Fibroblast of skin of left biceps (primary cell): ENCODE measurements around the gene SELENON.

Experiments used
- DNase-seq, 2 experiments: peaks; one replicate each; pipeline ENCODE4 v3.0.0-alpha.2; 2013; ENCODE audit warnings: low read depth in 2 of 2

SELENON gene

GRCh38 chr1:25794325-25794724, 5.7 kb upstream of the SELENON start:
- no peak for DNase-seq

- no peak for DNase-seq
These were observed 4.8 kb upstream of the SELENON start for GRCh38 chr1:25795211-25795610.

GRCh38 chr1:25795946-25796810, 3.8 kb upstream of the SELENON start:
- DNase-seq, result no peak

- peak in 1 of 2 experiments; percentile 42 for DNase-seq
These were observed 3.1 kb upstream of the SELENON start for GRCh38 chr1:25796811-25797458.

- DNase-seq, result no peak
These were observed 2.1 kb upstream of the SELENON start for GRCh38 chr1:25797939-25798338.

GRCh38 chr1:25798666-25799351, 1.2 kb upstream of the SELENON start:
- no peak for DNase-seq

GRCh38 chr1:25799352-25799934, 550 bp upstream of the SELENON start:
- DNase-seq, result no peak

- no peak for DNase-seq
These were observed 847 bp downstream of the SELENON start for GRCh38 chr1:25800703-25801377.

- DNase-seq, result no peak
These were observed 2.9 kb downstream of the SELENON start for GRCh38 chr1:25802915-25803314.

GRCh38 chr1:25803368-25803767, 3.4 kb downstream of the SELENON start:
- DNase-seq, result no peak

GRCh38 chr1:25804244-25804963, 4.4 kb downstream of the SELENON start:
- no peak for DNase-seq

- no peak for DNase-seq
These were observed 5.2 kb downstream of the SELENON start for GRCh38 chr1:25804964-25805862.

GRCh38 chr1:25805863-25806225, 5.9 kb downstream of the SELENON start:
- DNase-seq, result no peak

GRCh38 chr1:25806418-25806817, 6.4 kb downstream of the SELENON start:
- no peak for DNase-seq

GRCh38 chr1:25807480-25808390, 7.7 kb downstream of the SELENON start:
- no peak for DNase-seq

- no peak for DNase-seq
These were observed 8.7 kb downstream of the SELENON start for GRCh38 chr1:25808481-25809244.

GRCh38 chr1:25809283-25809926, 9.4 kb downstream of the SELENON start:
- DNase-seq, result no peak

- DNase-seq, result no peak
These were observed 9.9 kb downstream of the SELENON start for GRCh38 chr1:25809929-25810328.
